HG02938 (cell line): ENCODE data around the gene NFIC.
"Not testable (repeated sequence)": the region's sequence is repeated elsewhere in the genome, so short reads cannot be mapped to it uniquely, and the experiment has no call there.

Experiments used
- ATAC-seq: cut with Tn5 transposase; IDR thresholded peaks from one replicate; pipeline ENCODE4 v1.9.1; 2021; ENCODE audit warnings: mild to moderate bottlenecking, moderate library complexity; ENCODE audit not compliant: unreplicated experiment

NFIC gene

DNA sequence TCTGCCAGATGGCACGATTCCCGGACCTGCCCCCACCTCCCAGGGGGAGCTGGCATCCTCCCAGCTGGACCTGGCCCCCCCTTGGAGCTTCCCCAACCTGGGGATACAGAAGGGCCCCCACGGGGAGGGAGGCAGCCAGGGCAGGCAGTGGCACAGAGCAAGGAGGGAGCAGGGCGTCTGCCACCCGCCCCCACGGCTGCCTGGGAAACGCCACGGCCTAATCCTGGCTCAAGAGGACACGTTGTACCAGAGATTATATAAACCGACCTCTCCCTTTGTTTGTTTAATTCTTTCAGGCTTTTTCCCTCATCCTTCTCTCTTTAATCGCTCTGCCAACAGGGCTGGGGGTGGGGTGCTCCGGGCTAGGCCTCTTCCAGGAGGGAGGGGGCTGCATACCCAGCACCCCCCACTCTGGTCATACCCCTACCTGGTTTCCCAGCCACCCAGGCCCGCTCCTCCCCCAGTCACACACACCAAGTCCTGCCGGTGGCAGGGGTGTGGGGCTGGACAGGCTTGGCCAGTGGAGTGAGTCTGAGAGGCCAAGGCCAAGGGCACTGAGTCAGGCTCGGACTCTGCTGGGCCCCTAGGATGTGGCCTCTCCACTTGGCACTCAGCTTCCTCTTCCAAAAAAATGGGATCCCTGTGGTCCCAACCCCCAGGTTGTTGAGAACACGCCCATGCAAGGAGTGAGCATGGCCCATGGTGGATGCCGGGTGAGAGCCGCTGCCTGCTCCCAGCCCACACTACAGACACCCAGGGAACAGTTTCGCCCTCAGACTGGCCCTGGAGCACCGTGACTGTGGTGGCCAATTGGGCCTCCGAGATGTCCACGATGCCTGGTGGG is 29.5 kb upstream of the NFIC start:
- no peak for ATAC-seq

DNA sequence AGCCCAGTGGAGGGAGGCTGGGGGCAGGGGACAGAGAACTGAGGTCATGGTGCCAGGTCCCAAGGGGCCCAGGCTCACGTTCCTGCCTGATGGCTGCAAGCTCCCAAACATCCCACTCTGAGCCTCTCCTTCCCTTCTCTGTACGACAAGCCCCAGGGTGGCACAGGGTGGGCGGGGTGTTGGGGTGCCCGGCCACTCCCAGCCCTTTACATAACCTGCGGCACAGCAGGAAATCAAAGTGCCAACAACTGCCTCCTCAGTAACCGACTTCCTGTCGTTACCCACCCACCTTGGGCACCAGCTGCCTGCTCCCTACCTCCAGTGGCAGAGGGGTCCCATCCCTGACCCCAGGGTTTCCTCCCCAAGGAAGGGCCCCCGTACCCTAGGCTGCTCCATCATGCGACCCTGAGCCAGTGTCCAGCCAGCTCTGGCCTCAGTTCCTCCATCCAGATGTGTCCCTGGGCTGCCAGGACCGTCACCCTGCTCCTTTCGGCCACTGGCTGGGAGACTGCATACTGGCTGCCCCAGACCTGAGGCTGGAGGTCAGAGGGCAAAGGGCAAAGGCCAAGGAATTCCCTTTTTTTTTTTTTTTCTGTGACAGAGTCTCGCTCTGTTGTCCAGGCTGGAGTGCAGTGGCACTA is 27.7 kb upstream of the NFIC start:
- no peak for ATAC-seq

DNA sequence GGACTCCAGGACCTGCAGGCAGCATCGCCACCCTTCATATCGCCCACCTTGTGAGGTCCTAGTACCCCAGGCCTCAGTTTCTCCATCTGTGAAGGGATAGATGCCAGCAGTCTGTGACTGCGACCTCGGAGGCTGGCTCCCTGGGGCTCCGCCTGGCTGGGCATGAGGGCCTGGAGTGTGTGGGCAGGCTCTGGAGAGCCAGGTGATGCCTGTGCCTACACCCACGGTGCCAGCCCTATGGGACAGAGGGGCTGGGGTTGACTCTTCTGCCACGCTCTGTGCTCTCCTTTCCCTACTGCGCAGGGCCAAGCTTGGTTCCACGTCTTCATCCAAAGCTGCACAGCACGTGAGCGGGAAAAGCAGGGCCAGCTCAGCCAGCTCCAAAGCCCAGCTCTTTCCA is 26.0 kb upstream of the NFIC start:
- ATAC-seq = no peak

DNA sequence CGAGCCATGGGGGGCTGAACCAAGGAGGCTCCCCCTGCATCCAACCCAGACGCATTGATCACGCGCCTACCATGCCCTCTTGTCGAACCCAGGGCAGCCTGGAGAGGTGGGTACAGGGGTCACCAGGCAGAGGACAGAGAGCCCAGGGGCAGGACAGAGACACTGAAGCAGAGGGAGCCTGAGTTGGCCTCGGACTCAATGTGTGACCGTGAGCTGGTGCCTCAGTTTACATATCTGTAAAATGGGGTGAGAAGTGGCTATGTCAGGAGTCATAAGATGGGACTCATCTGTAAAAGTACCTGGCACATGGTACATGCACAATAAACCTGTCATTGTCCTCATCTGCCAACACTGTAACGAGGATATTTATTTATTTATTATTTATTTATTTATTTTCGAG is 24.1 kb upstream of the NFIC start:
- ATAC-seq = no peak

DNA sequence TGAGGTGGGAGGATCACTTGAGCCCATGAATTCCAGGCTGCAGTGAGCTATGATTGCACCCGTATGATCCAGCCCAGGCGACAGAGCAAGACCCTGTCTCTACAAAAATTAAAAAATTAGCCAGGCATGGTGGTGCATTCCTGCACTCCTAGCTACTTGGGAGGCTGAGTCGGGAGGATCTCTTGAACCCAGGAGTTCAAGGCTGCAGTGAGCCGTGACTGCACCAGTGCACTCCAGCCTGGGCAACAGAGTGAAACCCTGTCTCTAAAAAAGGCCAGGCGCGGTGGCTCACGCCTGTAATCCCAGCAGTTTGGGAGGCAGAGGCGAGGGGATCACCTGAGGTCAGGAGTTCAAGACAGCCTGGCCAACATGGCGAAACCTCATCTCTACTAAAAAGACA is 23.4 kb upstream of the NFIC start:
- not testable (repeated sequence) for ATAC-seq

DNA sequence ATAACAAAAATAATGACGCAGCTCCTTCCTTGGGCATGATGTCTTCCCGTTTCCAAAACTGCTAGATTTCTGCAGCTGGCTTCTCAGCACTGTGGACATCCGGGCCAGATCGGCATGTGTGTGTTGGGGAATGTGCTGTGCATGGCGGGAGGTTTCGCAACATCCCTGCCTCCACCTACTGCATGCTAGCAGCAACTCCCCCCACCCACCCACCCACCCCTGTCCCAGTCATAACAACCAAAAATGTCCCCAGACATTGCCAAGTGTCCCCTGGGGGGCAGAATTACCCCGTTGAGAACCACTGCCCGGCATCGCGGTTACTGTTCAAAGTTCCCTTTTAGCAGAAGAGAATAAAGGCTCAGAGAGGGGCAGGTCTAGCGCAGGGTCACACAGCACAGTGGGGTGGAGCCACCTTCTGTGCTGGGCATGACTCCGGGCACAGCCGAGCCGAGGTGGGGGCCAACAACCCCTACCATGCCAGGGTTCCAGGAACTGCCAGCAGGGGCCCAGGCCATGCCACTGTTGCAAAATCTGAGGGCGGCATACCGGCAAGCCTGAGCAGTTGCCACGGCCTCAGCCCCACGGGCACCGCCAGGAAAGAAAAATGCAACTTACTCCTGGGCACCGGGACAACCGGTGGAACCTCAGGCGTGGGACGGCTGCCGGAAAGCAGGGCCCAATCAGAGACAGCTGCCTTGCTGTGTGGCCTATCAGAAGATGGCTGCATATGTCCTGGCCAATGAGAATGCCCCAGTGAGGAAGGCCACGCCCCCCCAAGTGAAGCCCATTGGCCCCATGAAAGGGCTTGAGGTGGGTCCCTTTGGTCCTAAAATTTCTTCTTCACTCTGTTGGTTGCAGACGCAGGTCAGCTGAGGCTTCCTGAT is 22.5 kb upstream of the NFIC start:
- no peak for ATAC-seq

DNA sequence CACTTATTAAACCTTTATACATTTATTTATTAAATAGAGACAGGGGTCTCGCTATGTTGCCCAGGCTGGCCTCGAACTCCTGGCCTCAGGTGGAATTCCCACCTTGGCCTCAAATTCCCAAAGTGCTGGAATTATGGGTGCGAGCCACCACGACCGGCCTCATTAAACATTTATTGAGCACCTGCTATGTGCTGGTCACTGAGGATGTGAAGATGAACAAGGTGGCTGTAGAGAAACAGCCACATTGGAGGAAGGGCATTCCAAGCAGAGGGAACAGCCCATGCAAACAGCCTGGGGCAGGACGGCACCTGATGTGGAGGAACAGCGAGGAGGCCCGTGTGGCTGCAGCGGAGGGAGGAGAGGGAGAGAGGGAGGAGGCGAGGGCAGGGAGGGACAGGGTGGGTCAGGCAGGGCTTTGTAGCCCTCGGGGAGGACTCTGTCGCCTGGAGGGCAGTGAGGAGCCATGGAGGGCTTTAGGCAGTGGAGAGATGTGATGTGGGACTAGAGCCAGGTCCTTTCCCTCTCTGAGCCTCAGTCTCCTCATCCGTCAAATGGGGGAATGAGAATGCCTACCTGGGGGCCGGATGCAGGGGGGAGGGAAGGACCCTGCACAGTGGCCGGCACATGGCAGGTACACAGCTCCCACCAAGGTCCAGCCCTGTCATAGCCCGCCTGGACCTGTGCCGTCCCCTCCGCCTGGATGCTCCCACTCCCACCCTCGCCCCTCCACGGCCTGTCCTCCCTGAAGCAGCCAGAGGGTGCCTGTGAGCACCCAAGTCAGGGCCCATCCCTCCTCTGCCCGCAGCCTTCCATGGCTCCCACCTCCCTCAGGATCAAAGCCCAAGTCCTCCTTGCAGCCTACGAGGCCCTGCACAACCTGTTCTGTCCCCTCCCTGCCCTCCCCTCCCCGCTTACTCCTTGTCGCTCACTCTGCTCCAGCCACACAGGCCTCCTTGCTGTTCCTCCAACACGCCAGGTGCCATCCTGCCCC is 21.5 kb upstream of the NFIC start:
- no peak for ATAC-seq

DNA sequence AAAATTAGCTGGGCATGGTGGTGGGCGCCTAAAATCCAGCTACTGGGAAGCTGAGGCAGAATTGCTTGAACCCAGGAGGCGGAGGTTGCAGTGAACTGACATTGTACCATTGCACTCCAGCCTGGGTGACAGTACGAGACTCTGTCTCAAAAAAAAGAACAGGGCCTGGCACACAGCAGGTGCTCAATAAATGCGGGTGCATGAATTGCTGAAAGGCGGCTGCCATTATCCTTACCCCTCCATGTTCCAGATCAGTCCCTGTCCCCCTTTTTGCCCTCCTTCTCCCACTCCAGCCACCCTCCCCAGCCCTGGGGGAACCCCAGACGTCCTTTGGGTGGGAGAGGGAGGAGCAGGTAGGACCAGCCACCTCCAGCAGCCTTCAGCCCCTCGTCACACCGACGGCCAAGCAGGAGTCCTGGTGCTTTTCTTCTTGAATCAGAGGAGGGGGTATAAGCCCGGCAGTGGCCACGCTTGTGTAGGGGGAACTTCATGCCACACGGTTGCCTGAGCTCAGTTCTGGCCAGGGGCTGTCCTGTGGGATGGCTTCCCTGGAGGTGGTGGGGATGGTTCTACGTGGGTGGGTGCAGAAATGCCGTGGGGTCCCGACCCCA is 20.4 kb upstream of the NFIC start:
- ATAC-seq = no peak

DNA sequence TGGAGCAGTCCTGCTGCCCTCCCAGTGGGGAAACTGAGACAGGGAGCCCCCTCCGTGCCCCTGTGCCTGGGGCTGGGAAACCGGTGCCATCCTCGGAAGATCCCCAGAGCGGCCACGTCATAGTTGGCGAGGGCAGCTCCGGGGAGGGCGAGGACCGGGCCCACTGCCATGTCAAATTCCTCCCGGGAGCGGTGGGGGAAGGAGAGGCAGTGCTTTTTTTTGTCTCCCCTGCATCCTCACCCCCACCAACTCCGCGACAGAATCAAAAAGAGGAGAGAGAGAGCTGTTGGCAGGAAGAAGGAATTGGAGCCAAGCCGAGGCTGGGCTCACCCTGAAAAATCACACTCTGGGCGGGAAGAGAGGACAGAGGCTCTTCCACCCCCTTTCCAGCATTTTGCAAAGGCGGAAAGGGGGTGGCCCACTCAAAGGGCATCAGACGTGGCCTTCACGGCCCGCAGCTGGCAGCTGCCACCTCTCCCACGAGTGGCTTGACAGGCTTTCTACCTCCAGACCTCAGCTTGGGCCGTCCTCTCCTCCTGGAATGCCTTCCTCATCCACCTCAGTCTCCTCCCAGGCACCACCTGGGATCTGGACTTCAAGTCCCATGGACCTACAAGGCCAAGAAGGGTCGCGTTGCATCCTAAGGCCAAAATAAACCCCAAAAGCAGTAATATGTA is 19.6 kb upstream of the NFIC start:
- no peak for ATAC-seq

DNA sequence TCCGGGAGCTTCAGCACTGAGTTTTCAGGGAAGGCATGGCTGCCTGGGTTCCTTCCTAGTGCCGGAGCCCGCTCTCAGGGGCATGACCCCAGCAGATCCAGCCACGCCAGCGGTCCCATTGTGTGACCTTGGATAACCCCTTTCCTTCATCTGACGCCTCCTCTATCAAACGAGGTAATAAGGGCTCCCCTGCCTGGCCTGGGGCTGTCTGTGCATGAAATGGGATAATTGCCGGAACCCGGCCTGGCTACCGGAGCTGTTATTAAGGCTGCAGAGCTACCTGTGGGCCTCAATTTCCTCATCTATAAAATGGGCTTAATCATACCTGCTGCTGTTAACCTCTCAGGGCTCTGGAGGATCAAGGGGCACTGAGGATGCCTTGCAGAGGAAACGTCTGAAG is 18.3 kb upstream of the NFIC start:
- ATAC-seq = no peak

DNA sequence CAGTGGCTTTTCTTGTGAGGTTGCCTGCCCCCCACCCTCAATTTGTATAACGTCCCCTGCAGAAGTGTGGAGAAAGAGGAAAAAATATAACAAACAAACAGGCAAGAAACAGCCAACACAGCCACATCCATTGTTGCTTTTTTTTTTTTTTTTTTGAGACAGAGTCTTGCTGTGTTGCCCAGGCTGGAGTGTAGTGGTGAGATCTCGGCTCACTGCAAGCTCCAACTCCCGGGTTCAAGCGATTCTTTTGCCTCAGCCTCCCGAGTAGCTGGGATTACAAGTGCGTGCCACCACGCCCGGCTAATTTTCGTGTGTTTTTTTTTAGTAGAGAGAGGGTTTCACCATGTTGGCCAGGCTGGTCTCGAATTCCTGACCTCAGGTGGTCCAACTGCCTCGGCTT is 17.9 kb upstream of the NFIC start:
- ATAC-seq = not testable (repeated sequence)

DNA sequence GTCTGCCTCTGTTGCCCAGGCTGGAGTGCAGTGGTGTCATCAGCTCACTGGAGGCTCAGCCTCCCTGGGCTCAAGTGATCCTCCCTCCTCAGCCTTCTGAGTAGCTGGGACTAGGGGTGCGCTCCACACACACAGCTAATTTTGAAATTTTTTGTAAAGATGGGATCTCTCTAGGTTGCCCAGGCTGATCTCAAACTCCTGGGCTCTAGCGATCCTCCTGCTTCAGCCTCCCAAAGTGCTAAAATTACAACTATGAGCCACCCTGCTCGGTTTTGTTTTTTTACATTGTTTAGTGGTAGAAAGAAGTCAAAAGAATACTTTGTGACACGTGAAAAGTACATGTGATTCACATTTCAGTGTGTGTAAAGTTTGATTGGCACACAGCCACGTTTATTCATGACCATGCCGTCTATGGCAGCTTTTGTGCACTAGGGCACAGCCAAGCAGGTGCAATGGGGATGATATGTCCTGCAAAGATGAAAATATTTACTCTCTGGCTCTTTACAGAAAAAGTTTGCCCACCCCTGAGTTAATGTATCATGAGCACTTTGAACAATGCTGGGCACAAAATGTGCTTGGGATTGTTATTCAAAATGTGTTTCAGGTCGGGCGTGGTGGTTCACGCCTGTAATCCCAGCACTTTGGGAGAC is 16.2 kb upstream of the NFIC start:
- ATAC-seq = no peak

DNA sequence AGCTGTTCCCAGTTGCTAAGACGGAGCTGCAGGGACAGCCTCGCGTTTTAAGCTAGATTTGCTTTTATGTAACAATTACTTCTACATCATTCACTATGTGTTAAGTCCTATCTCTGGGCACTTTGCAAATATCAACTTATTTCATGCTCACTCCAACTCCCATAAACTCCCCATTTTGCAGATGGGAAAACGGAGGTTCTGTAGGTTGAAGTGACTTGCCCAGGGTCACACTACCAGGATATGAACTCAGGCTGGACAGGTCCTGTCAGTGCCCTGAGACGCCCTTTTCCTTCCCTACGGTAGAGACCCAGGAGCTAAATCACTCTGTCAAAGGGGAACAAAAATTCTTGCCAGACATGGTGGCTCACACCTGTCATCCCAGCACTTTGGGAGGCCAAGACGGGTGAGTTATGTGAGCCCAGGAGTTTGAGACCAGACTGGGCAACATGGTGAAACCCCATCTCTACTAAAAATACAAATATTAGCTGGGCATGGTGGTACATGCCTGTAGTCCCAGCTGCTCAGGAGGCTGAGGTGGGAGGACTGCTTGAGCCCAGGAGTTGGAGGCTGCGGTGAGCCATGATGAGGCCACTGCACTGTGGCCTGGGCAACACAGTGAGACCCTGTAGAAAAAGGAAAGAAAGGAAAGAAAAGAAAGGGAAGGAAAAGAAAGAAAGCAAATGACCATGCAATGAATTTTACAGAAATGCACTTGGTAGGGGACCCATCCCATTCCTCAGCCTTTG is 14.5 kb upstream of the NFIC start:
- no peak for ATAC-seq

DNA sequence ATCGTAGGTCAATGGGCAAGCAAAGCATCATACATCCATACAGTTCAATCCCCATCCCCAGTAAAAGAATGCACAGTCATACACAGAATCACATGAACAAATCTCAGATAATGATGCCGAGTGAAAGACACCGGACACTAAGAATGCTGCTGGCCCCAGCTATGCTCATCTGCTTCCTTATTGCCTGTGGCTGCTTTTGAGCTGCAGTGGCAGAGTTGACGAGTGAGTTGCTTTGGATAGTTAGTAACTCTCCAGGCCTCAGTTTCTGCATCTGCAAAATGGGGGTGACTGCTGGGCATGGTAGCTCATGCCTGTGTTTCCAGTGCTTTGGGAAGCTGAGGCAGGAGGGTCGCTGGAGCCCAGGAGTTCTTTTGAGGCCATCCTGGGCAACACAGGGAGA is 12.9 kb upstream of the NFIC start:
- ATAC-seq = no peak

DNA sequence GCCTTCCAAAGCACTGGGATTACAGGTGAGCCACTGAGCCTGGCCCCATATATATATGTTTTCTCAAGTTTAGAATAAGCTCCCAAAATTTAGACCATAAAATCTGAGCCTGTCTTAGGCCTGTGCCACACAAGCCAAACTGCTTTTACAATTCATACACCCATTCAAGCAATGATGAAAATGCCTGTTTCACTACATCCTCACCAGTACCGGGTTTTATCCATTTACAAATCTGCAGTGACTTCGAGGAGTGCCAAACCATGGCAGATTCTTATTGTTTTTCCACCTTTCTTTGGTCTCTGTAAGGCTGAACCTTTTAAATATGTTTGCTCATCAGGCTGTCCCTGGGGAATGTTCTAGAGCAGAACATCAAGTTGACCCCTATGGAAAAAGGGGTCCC is 9.6 kb upstream of the NFIC start:
- no peak for ATAC-seq

DNA sequence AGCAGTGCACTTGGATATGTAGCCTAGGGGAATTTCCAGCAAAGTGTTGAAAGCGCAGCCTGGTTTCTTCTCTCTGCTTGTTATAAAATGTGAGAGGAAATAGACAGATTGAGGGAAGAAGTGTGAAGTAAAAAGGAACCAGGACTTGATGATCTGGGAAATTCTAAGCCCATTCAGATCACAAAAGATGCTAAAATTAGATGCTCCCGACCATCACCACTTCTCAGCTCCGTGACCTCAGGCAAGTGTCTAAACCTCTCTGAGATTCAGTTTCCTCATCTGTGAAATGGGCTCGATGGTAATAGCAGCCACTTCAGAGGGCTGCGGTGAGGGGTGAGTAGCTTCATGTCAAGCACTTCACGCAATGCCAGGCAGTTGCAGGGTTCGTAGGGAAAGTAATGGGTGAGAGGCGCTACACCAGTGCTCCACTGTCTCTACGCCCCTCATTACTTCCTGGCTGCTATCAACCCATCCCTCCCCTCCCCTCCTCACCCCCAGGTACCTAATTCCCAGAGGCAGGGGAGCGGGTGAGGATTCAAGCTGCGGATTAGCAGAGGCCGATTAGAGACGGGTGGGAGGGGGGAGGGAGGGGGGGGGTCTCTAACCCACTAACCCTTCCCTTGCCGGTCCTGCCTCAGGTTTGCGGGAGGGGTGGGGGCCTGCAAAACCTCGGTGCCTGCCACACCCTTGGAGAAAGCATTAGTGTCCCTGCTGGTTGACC is 9.0 kb upstream of the NFIC start:
- ATAC-seq = no peak

DNA sequence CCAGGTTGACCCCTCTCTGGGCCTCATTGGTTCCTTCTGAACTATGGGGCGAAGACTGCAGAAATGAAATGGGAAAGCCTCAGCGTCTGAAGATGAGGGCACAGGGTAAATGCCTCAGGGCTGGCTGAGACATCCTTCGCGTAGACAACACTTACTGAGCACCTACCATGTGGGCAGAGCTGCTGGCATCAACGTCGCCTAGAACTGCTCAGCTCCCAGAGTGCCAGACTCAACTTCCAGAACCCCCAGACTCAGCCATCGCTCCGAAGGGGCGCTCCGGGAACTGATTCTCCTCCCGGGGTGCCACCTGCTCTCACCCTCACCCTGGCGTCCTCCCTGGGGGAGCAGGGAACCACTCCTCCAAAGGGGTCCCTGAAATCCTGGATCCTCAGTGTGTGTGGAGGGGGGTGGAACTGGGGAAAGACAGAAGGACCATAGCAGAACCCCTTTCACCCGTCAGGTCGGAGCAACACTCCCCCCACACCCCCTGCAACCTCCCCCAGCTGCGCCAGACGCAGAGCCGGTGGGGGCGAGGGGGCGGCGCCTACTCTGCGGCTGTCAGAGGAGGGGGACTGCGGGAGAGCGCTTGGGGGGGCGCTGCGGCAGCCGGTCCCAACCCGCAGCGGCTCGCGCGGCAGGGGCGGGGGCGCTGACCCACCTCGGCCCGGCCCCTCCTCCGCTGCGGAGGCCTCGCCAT is 8.2 kb upstream of the NFIC start:
- ATAC-seq = no peak
